ENCODE data around the gene DNAJB12.
"Not testable (repeated sequence)": the region's sequence is repeated elsewhere in the genome, so short reads cannot be mapped to it uniquely, and the experiment has no call there.

DNAJB12 gene

DNA sequence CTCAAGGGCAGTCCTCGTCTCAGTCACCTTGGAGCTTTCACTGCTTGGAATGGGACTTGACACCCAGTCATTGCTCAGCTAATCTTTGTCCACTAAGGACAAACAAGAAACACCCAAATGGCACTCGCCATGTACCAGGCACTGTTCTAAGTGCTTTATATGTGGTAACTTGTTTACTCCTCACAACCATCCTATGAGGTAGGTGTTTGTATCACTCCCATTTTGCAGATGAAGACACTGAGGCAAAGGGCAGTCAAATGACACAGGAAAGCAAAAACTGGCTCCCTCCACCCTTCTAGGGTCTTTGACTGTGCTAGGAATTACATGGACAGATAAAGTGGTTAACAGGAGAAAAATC is 24.7 kb downstream of the DNAJB12 start:
- DNase-seq = no peak

DNA sequence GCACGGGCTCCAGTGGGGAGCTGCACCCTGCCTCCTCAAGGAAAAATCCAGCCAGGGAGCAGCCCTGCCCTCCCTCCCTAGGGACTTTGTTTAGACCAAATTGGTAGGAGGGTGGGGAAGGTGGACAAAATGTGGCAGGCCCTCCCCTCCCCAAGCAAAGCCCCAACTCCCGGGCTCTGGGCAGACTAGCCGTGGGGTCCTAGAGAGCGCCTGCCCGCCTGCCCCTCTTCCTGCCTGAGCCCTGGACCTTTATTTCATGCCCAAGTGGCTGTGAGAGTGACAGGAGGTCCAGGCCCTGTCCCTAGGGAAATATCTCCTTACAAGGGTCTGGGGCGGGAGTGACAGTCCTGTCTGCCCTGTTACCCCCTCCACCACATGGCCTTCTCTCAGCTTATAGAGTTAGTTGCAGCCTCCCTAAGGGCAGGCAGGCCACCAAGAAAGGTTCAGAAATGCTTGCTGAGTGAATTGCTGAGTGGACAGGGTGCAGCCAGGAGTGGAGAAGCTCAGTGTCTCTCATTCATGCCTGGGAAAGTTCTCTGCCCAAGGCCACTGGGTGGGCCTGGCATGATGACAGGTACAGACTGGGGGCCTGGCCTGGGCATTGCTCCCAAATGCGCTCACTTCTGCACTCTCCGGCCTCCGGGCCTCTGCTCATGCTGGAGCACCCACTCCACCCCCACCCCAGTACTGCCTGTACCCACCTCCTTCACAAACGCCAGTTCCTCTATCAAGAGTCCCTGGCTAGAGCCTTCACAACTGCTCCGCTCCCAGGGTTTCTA is 25.2 kb downstream of the DNAJB12 start:
- no peak for DNase-seq

DNA sequence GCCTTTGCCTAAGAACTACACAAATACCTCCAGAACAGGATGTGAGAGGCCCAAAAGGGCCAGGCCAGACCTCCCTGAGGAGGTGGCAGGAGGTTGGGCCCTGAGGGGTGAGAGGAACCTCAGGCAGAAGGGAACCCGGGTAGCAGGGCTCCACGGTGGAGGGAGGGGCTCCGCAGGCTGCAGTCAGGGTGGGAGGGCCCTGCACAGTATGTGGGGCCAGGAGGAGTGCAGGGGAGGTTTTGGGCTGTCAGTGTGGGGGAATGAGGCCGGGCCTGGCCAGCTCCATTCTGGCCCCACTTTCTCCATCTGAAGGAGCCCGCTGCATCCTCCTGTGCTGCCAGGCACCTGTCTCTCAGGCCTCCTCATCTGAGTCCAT is 25.9 kb downstream of the DNAJB12 start:
- DNase-seq = no peak

DNA sequence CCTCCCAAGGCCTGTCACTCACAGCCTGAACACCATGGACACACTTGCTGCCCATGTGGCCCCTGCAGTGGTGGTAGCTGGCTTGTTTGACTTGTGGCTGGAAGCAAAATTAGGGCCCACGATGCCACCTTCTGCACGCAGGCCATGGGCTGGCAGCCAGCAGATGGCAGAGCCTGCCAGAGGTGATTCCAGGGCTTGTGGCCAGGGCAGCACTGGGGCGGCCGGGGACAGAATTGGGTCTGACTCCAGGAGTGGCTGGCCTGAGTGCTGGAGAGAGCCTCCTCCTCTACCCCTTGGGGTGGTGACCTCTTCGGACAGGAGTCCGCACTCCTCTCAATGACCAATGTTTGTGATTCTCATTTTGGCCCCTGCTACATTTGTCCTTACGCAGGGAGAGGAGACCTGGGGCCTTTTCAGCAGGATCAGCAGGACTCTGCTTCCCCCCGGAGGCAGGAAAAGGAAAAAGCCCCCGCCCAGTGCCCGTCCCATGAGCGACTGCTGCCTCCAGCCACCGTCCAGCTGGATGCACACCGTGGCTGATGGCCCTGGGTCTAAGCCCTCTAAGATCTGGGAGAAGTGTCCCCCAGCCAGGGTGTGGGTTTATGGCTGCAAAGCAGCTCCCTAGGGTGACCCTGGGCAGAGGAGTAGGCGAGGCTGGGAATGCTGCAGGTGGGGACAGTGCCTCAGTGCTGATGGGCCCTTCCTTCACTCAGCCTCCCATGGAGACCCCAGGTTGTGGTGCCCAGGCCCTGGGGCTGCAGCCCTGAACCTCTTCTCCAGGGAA is 26.5 kb downstream of the DNAJB12 start:
- no peak for DNase-seq

DNA sequence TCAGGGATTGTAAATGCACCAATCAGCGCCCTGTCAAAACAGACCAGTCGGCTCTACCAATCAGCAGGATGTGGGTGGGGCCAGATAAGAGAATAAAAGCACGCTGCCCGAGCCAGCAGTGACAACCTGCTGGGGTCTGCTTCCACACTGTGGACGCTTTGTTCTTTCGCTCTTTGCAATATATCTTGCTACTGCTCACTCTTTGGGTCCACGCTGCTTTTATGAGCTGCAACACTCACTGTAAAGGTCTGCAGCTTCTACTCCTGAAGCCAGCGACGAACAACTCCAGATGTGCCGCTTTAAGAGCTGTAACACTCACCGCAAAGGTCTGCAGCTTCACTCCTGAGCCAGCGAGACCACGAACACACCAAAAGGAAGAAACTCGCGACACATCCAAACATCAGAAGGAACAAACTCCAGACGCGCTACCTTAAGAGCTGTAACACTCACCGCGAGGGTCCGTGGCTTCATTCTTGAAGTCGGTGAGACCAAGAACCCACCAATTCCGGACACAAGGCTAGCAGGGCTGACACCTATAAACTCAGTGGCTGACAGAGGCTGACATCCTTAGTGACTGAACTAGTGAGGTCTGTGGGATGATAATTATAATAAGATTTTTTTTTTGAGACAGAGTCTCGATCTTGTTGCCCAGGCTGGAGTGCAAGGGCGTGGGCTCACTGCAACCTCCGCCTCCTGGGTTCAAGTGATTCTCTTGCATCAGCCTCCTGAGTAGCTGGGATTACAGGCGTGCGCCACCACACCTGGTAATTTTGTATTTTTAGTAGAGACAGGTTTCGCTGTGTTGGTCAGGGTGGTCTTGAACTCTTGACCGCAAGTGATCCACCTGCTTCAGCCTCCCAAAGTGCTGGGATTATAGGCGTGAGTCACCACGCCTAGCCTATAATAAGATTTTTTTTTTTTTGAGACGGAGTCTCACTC is 27.8 kb downstream of the DNAJB12 start:
- DNase-seq = not testable (repeated sequence)

DNA sequence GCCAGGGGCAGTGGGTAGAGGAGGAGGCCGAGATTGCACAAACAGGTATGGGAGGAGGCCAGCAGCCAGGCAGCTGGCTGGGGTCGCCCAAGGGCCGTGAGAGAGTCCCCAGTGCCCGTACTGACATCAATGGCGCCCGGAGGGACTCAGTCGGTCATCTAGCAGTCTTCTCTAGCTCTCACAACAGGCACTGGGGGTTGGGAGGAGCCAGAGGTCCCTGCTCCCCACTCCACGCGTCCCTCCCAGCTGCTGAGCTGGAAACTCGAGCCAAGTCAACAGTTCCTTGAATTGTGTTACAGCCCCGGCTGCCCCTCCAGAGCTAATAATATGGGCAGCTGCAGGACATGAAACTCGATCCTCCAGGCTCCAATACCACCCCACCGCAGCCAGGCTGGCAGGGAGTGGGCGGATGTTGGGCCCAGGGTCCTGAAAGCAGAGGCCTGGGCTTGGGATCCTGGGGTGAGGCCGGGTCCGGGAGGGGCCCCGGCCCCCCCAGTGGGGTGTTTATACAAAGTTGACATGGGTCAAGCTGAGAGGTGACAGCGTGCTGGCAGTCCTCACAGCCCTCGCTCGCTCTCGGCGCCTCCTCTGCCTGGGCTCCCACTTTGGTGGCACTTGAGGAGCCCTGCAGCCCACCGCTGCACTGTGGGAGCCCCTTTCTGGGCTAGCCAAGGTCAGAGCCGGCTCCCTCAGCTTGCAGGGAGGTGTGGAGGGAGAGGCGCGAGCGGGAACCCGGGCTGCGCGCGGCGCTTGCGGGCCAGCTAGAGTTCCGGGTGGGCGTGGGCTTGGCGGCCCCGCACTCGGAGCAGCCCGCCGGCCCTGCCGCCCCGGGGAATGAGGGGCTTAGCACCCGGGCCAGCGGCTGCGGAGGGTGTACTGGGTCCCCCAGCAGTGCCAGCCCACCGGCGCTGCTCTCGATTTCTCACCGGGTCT is 29.2 kb downstream of the DNAJB12 start:
- not testable (repeated sequence) for DNase-seq

DNA sequence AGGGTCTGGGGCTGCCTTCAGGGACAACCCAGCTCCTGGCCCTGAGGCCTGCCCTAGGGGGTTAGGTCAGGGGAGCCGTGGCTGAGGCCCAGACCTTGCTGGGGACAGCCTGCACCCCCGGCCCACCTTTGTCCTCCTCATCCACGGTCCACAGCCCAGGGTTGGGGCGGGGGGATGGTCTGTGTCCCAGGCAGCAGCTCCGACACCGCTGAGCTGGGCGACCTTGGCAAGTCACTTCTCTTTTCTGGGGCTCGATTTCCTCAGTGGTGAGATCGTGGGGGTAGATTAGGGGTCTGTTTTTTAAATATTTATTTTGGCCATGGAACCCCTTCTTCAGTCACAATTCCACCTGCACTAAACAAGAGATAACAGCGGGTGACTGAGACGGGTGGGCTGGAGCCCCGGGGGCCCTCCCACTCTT is 30.9 kb downstream of the DNAJB12 start:
- no peak for DNase-seq

DNA sequence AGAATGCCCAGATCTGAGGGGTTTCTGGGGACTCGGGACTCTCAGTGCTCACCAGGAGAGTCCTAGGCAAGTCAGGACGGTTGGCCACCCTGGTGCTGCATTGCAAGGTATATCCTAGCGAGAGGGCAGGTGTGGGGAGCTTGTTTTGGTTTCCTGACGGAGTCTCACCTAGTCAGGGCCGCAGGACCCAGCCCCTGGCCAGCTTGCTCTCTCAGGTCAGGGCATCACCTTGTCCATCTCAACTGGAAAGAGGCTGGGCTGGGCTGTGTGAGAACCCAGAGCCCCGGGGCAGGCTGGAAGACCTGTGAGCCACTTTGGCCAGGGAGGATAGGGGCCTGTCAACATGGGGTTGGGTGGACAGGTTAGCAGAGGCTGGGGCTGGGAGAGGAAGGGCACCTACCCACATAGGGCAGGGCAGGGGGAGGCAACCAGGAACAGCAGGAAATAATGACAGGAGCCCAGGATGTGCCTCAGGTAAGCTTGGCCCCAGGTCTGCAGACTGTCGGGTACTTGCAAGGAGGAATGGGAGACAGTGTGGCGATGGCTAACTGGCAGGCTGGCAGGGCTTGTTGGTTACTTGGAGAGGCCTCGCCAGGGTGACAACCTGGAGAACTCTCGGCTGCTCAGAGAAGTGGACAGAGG is 31.5 kb downstream of the DNAJB12 start:
- DNase-seq = no peak

DNA sequence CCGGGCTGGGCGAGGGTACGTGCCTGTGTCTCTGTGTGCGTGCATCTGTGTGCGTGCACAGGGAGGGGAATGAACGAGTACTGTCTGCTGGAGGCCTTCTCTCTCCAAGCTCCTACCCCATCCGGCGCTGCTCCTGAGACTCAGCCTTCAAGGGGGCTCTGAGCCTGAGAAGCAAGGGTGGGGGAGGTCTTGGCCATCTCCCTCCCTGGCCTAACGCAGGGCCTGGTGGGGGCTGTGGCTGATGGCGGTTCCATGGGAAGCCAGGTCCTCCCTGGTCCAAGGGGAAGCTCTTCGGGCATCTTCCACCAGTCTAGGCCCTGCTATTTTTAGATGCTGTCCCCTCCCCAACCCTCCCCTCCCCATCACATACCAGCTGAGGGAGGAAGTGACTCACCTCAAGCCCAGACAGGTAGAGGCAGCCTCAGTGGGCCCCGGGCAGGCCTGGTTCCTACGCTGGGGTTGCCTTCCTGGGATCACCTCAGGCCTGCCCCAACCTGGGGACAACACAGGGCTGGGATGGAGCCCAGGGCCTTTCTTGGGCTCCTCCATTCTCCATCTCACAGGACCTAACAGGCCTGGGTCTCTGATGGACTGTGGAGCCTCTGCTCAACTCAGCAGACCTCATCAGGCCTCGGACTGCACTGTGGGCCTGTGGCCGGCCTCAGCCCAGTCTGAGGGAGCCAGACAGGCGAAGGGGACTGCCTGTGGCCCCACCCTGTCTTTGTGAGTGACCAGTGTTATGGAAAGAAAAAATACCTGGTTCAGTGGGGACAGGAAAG is 32.2 kb downstream of the DNAJB12 start:
- DNase-seq = no peak

DNA sequence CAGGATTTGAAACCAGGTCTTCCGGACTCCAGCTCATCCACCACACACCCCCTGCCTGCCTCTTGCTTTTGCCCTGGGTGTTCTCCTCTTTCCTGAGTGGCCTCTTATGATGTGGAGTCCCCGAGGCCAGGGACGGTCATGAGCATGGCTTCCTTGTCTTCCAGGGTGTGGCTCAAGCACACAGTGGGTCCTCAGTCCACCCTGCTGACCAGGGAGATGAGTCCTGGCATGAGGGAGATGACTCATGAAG is 32.8 kb downstream of the DNAJB12 start:
- no peak for DNase-seq

DNA sequence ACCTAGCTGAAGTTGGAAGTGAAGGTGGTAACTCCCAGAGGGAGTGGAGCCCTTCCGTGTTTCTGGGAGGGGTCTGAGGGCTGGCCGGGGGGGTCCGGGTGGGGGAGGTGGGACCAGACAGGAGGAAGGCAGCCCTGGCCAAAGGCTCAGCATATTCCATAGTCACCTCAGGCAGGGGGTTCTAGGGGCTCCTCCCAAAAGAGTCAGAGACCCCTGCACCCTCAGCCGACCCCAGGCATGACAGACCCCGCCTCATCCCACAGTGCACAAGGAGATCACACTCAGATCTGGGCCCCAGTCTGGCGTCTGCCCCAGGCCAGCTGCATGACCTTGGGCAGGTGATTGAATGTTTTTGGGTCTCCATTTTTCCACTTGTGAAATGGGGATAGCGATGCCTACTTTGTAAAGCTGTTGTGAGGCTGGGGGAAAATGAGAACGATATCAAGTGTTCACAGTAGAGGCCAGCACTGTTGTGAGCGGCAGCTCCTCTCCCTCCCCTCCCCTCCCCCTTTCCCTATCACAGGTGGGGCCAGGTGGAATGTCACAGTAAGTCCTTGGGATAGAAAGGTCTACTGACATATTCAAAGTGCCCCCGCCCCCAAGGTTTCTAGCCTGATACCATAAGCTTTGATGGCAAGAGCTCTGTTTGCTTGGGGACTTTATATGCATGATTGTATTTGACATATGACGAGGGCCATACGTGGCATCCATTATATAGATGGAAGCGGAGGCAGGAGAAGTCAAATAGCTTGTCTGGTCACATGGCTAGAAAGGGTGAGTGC is 33.3 kb downstream of the DNAJB12 start:
- no peak for DNase-seq

DNA sequence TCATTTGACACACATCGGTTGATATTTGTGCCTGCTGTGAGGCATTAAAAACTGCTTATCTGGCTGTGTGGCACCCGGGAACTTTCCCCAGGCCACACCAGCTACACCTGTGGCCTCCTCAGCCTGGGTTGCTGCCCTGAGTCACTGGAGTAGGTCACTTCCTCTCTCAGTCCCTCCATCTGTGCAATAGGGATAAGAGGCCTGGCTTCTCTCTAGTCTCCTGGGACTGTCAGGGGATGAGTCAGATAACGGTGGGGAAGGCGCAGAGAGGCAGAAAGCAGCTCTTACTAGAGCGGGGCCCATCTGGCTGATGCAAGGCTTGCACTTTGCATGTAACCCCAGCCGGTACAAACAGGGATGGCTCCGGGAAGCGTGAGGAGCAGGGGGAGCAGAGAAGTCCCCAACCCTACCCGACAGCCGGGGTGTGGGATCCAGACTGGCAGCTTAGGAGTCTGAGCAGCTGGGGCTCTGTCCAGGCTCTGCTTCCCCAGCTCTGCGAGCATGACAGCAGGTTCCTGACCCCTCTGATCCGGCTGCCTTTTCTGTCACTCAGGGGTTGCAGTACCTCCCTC is 34.0 kb downstream of the DNAJB12 start:
- DNase-seq = no peak

DNA sequence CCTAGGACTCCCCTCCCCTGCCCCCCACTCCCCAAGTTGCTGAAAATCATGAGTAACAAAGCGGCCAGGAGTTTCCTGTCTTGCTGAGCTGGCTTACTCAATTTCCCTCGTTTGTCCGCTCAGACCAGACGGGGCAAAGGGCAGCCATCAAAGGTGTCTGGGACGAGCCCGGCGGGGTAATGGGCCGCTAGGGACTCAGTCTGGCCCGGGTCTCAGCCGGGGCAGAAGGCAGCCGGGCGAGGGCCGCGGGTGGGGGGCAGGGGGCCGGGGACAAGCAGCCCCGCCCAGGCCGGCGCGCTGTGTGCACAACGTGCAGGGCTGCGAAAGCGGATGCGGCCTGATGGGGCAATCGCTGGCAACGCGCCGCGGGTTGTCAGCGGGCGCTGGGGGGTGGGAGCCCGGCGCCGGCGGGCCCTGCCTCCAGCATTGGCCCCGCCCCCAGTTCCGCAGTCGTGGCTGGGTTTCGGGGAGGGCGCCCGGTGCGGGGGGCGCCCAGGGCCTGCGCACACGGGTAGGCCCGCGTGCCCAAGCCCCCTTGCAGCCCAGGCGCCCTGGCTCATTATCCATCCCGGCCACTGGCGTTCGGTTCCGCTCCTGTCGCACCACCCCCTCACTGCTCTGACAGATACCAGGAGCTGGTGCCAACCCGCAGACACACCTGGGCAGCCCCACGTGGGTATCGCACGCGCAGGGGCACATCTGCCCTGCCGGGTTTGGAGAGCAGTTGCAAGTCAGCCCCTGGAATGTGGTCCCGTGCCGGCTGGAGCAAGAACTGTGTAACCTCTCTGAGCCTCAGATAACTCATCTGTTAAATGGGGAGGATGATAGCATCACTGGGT is 35.1 kb downstream of the DNAJB12 start:
- no peak for DNase-seq

DNA sequence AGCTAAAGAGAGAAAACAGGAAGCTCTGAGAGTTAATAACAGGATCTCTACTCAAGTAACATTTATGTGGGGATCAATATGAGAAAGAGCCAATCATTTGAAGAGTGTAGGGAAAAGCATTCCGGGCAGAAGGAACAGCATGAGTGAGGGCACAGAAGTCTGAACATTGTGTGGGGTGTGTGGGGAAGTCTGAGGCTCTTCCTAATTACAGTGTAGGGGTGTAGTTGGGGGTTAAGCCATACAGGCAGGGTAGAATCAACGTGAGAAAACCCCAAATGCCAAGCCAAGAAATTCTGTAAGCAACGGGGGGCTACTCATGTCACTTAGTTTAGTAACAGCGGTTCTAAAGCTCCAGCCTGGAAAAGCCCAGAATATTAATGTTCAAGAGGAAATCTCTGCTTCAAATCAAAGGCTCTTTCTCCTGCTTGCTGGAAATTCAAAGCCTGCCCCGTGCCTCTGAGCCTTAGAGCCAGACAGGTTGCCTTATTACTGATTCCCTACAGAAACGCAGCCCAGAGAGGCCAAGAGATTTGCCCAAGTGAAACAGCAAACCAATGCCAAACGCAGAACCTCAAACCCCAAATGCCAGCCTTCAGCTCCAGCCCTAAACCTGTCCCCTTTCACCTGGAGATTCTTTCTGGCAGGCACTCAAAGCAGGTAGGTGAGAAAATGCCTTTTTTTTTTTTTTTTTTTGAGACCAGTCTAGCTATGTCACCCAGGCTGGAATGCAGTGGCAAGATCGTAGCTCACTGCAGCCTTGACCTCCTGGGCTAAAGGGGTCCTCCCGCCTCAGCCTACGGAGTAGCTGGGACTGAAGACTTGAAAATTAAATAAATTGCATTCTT is 36.1 kb downstream of the DNAJB12 start:
- no peak for DNase-seq

DNA sequence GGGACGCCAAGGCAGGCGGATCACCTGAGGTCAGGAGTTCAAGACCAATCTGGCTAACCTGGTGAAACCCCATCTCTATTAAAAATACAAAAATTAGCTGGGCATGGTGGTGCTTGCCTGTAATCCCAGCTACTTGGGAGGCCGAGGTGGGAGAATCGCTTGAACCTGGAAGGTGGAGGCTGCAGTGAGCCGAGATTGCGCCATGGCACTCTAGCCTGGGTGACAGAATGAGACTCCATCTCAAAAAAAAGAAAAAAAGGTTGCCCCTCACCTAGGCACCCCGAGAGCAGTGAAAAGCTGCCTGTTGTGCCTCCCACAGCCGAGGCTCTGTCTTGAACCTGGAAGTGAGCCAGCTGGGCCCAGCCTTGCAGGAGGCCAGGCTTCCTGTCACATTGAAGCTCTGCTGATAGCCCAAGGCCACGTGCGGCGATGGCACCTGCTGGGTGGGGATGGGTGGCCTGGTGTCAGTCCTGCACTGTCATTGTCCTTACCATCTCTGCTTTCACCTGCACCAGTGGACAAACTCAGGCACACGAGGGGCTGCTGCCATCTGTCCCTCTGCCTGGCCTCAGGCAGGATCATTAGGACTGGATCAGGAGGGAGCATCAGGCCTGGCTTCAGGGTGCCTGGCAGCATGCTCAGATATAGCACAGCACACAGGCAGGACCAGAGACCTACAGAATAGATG is 37.8 kb downstream of the DNAJB12 start:
- no peak for DNase-seq

DNA sequence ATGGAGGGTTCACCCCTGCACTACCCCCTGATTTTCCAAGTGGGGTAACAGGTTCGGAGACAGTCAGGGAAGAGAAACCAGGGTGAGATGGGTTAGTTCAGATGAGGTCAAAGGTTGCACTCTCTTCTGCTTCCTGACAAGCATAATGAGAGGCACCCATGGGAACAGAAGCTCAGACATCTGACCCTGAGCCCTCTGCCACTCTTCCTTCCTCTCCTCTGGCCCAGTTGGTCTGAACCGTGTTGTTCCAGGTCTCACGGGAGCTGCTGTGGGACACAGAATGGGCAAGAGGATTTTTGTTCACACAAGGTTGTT is 38.4 kb downstream of the DNAJB12 start:
- DNase-seq = no peak

DNA sequence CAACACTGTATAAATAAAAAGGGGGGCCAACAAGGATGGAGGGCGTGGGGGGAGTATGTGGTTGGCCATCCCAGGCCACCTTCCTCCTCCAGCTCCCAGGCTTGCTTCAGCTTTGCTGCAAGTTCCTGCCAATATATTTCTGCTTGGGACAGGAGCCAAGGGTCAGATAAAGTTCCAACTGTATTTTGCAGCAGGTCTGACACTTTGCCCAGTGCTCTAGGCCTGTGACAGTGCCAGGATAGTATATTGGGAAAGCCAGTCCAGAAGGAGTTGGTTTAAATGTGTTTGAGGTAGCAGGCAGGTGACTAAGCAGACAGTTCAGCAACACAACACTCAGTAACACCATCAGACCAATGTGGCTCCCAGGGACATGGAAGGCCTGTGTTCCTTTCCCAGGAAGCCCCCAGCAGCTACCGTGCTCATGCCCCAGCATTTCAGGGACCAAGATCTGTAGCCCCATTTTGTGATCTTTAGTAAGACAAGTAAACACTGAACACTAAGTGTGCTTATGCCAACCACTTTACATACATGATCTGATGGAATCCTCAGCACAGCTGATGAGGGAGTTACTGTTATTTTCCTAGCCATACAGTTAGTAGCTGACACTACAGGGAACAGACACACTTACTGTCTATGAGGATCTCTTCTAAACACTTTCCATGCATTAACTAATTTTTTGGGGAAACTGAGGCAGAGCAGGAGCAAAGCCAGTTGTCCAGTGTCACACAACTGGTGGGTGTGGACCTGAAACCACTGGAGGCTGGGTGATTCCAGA is 38.9 kb downstream of the DNAJB12 start:
- no peak for DNase-seq
